RWPE2 (cell line): ENCODE measurements around the gene FGF10.

ENCODE experiments used
- ATAC-seq: fragments of 200-7000 bp; cut with Tn5 transposase; 3 replicates; pipeline ENCODE4 v1.9.1; 2021; ENCODE audit warnings: low read depth
- DNase-seq: peaks from one replicate; pipeline ENCODE4 v3.0.0-alpha.2; 2020; ENCODE audit warnings: low spot score
- H3K27ac ChIP-seq: fragments of 450-650 bp; 2 replicates; pipeline ENCODE4 v1.5.1; 2017; ENCODE audit warnings: mild to moderate bottlenecking; ENCODE audit not compliant: poor library complexity, severe bottlenecking
- H3K27me3 ChIP-seq: fragments of 250-450 bp; sonication (Bioruptor Pico); 2 replicates; pipeline ENCODE4 v1.5.1; 2021; ENCODE audit warnings: mild to moderate bottlenecking, moderate library complexity; ENCODE audit not compliant: insufficient read depth, poor library complexity, severe bottlenecking
- H3K36me3 ChIP-seq: fragments of 250-450 bp; sonication (Bioruptor Pico); 2 replicates; pipeline ENCODE4 v1.5.1; 2020; ENCODE audit warnings: low read depth, mild to moderate bottlenecking, moderate library complexity
- H3K4me1 ChIP-seq: fragments of 250-450 bp; sonication (Bioruptor Pico); 2 replicates; pipeline ENCODE4 v1.5.1; 2021; ENCODE audit warnings: mild to moderate bottlenecking, moderate library complexity; ENCODE audit not compliant: insufficient read depth, poor library complexity, severe bottlenecking
- H3K4me3 ChIP-seq: fragments of 250-450 bp; sonication (Bioruptor Pico); 2 replicates; pipeline ENCODE4 v1.5.1; 2021; ENCODE audit warnings: mild to moderate bottlenecking, moderate library complexity; ENCODE audit not compliant: severe bottlenecking
- H3K9me3 ChIP-seq: fragments of 250-450 bp; sonication (Bioruptor Pico); 2 replicates; pipeline ENCODE4 v1.5.1; 2021; ENCODE audit warnings: mild to moderate bottlenecking, moderate library complexity; ENCODE audit not compliant: severe bottlenecking
- CTCF ChIP-seq: fragments of 450-650 bp; IDR thresholded peaks from one replicate; pipeline ENCODE4 v1.5.1; 2017; ENCODE audit warnings: mild to moderate bottlenecking, moderate library complexity; ENCODE audit not compliant: poor library complexity, severe bottlenecking

The FGF10 gene

GRCh38 chr5:44275329-44275728 lies 113.9 kb downstream of the FGF10 start:
- peaks cover 14% of the 10 kb centered on the region for H3K27me3 ChIP-seq
- no peaks in the 10 kb centered on the region for H3K4me1 ChIP-seq
- TF ChIP-seq CTCF: no peak
- no peak for ATAC-seq
- H3K27ac ChIP-seq: no peak overlapping the region
- no peak overlapping the region for H3K4me3 ChIP-seq
- H3K9me3 ChIP-seq: no peaks in the 10 kb centered on the region
- no peaks in the 10 kb centered on the region for H3K36me3 ChIP-seq
- DNase-seq: no peak

- TF ChIP-seq CTCF: no peak
- no peaks in the 10 kb centered on the region for H3K9me3 ChIP-seq
- DNase-seq (no peak), ATAC-seq (no peak)
- H3K4me3 ChIP-seq: no peak overlapping the region
- no peaks in the 10 kb centered on the region for H3K4me1 ChIP-seq
- H3K27ac ChIP-seq: no peak overlapping the region
- no peaks in the 10 kb centered on the region for H3K36me3 ChIP-seq
- peaks cover 18% of the 10 kb centered on the region for H3K27me3 ChIP-seq
Observed at GRCh38 chr5:44267909-44268308, 121.3 kb downstream of the FGF10 start.

GRCh38 chr5:44266882-44267576 lies 122.2 kb downstream of the FGF10 start:
- Histone ChIP-seq H3K4me3 (no peak overlapping the region), H3K36me3 (no peaks in the 10 kb centered on the region), H3K27ac (no peak overlapping the region), H3K9me3 (no peaks in the 10 kb centered on the region), H3K27me3 (peaks cover 23% of the 10 kb centered on the region), H3K4me1 (no peaks in the 10 kb centered on the region)
- ATAC-seq (no peak), DNase-seq (no peak)
- TF ChIP-seq CTCF: no peak

GRCh38 chr5:44265713-44266112 lies 123.5 kb downstream of the FGF10 start:
- H3K36me3 ChIP-seq: no peaks in the 10 kb centered on the region
- ATAC-seq: no peak
- DNase-seq: no peak
- H3K9me3 ChIP-seq: no peaks in the 10 kb centered on the region
- no peak for TF ChIP-seq CTCF
- no peaks in the 10 kb centered on the region for H3K4me1 ChIP-seq
- no peak overlapping the region for H3K27ac ChIP-seq
- H3K27me3 ChIP-seq: peaks cover 19% of the 10 kb centered on the region
- H3K4me3 ChIP-seq: no peak overlapping the region

- H3K4me1 ChIP-seq: no peaks in the 10 kb centered on the region
- DNase-seq (no peak), ATAC-seq (no peak)
- no peak for TF ChIP-seq CTCF
- no peak overlapping the region for H3K27ac ChIP-seq
- H3K27me3 ChIP-seq: peaks cover 34% of the 10 kb centered on the region
- H3K9me3 ChIP-seq: no peaks in the 10 kb centered on the region
- no peak overlapping the region for H3K4me3 ChIP-seq
- H3K36me3 ChIP-seq: no peaks in the 10 kb centered on the region
Observed at GRCh38 chr5:44260793-44261192, 128.4 kb downstream of the FGF10 start.
